Measurements from ENCODE around the gene GRK3.
"Not testable (repeated sequence)": the region's sequence is repeated elsewhere in the genome, so short reads cannot be mapped to it uniquely, and the experiment has no call there.

GRK3 gene

GRCh38 chr22:25546751-25547150 lies 17.7 kb upstream of the GRK3 start:
- no peak overlapping the region for H3K4me3 ChIP-seq (replicated peaks; ENCODE audit: insufficient read depth, low read length)
- DNase-seq (ENCODE audit: low read depth in 1 of 2, low spot score in 1 of 2), result peak in 1 of 2 experiments; percentile 56
- H3K27ac ChIP-seq (replicated peaks), result no peak overlapping the region
- no peaks in the 10 kb centered on the region for H3K27me3 ChIP-seq (ENCODE audit: insufficient read depth, poor library complexity, severe bottlenecking)
- TF ChIP-seq GABPA (IDR thresholded peaks at IDR 0.05; ENCODE audit: low read depth) (no peak), POLR2AphosphoS5 (IDR thresholded peaks at IDR 0.05; ENCODE audit: low read depth) (no peak), SPI1 (IDR thresholded peaks at IDR 0.05; ENCODE audit: borderline replicate concordance, low read depth) (peak; percentile 89)

DNA sequence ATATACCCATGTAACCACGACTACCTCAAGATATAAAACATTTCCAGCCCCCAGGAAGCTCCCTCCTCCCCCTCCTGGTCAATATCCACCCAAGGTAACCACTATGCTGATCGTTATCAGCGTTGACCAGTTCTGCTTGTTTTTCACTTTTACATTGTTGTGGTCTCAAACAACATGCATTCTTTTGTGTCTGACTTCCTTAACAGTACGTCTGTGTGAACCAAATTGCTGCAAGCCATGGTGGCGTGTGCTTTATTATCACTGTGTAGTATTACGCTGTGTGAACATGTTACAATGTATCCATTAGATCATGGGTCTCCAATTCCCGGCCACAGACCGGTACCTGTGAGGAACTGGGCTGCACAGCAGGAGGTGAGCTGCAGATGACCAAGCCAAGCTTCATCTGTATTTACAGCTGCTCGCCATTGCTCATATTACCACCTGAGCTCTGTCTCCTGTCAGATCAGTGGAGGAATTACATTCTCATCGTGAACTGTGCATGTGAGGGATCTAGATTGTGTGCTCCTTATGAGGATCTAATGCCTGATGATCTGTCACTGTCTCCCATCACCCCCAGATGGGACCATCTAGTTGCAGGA lies 15.5 kb upstream of the GRK3 start:
- Histone ChIP-seq H3K27ac (replicated peaks) (no peak overlapping the region), H3K4me3 (replicated peaks; ENCODE audit: insufficient read depth, low read length) (no peak overlapping the region), H3K27me3 (ENCODE audit: insufficient read depth, poor library complexity, severe bottlenecking) (no peaks in the 10 kb centered on the region)
- TF ChIP-seq CTCF (IDR thresholded peaks at IDR 0.05; ENCODE audit: insufficient read depth, low read length), result no peak
- TF ChIP-seq GABPA (IDR thresholded peaks at IDR 0.05; ENCODE audit: low read depth), result no peak
- no peak for TF ChIP-seq POLR2AphosphoS5 (IDR thresholded peaks at IDR 0.05; ENCODE audit: low read depth)
- no peak for TF ChIP-seq SPI1 (IDR thresholded peaks at IDR 0.05; ENCODE audit: borderline replicate concordance, low read depth)
- DNase-seq (ENCODE audit: low read depth in 1 of 2, low spot score in 1 of 2), result no peak

DNA sequence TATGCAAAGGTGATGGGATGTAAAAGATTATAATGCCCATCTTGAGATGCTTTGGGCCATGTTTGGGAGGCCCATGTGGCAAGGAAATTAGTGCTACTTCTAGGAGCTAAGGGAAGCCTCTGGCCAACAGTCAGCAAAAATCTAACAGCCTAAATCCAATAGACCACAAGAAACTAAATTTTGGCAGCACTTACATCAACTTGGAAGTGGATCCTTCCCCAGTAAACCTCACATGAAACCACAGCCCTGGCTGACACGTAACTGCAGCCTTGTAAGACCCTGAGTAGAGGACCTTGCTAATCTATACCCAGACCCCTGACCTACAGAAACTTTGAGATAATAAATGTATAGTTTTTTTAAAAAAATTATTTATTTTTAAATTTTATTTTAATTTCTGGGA lies 13.1 kb upstream of the GRK3 start:
- DNase-seq (ENCODE audit: low read depth in 1 of 2, low spot score in 1 of 2), result no peak
- TF ChIP-seq SPI1 (IDR thresholded peaks at IDR 0.05; ENCODE audit: borderline replicate concordance, low read depth), result no peak
- TF ChIP-seq REST (IDR thresholded peaks at IDR 0.05; ENCODE audit: insufficient replicate concordance, low read depth), result no peak
- no peak for TF ChIP-seq CTCF (IDR thresholded peaks at IDR 0.05; ENCODE audit: insufficient read depth, low read length)
- no peak for TF ChIP-seq POLR2AphosphoS5 (IDR thresholded peaks at IDR 0.05; ENCODE audit: low read depth)
- TF ChIP-seq GABPA (IDR thresholded peaks at IDR 0.05; ENCODE audit: low read depth), result no peak
- Histone ChIP-seq H3K4me3 (replicated peaks; ENCODE audit: insufficient read depth, low read length) (no peak overlapping the region), H3K27me3 (ENCODE audit: insufficient read depth, poor library complexity, severe bottlenecking) (no peaks in the 10 kb centered on the region), H3K27ac (replicated peaks) (no peak overlapping the region)

DNA sequence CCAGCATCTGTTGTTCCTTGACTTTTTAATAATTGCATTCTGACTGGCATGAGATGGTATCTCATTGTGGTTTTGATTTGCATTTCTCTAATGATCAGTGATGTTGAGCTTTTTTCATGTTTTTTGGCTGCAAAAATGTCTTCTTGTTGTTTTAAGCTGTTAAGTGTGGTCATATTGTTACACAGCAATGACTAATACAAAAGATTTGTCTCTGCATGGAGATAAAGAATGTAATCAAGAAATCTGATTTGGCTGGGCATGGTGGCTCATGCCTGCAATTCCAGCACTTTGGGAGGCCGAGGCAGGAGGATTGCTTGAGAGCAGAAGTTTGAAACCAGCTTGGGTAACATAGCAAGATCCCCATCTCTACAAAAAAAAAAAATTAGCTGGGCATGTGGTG lies 12.1 kb upstream of the GRK3 start:
- not testable (repeated sequence) for H3K27ac ChIP-seq (replicated peaks); H3K4me3 ChIP-seq (replicated peaks; ENCODE audit: insufficient read depth, low read length); H3K27me3 ChIP-seq (ENCODE audit: insufficient read depth, poor library complexity, severe bottlenecking); DNase-seq (ENCODE audit: low read depth in 1 of 2, low spot score in 1 of 2)

DNA sequence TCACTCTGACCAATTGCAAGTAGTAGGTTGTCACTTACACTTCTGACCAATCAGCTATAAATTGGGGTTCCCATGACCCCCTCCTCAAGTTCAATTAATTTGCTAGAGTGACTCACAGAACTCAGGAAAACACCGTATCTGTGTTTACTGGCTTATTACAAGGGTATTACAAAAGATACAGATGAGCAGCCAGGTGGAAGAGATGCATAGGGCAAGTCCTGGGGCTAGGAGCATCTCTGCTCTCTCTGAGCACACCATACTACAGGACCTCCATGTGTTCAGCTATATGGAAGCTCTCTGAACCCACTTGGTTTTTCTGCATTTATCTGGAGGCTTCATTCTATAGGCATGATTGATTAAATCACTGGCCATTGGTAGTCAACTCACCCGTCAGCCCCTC lies 11.3 kb upstream of the GRK3 start:
- no peaks in the 10 kb centered on the region for H3K27me3 ChIP-seq (ENCODE audit: insufficient read depth, poor library complexity, severe bottlenecking)
- no peak overlapping the region for H3K27ac ChIP-seq (replicated peaks)
- no peak for DNase-seq (ENCODE audit: low read depth in 1 of 2, low spot score in 1 of 2)
- no peak overlapping the region for H3K4me3 ChIP-seq (replicated peaks; ENCODE audit: insufficient read depth, low read length)
- no peak for TF ChIP-seq REST (IDR thresholded peaks at IDR 0.05; ENCODE audit: insufficient replicate concordance, low read depth)
- no peak for TF ChIP-seq CTCF (IDR thresholded peaks at IDR 0.05; ENCODE audit: insufficient read depth, low read length)
